Fibroblast of skin of right biceps (primary cell): ENCODE data around the gene SYT15.

Source experiments
- DNase-seq: peaks from one replicate; pipeline ENCODE4 v3.0.0-alpha.2; 2013

SYT15 gene

DNA sequence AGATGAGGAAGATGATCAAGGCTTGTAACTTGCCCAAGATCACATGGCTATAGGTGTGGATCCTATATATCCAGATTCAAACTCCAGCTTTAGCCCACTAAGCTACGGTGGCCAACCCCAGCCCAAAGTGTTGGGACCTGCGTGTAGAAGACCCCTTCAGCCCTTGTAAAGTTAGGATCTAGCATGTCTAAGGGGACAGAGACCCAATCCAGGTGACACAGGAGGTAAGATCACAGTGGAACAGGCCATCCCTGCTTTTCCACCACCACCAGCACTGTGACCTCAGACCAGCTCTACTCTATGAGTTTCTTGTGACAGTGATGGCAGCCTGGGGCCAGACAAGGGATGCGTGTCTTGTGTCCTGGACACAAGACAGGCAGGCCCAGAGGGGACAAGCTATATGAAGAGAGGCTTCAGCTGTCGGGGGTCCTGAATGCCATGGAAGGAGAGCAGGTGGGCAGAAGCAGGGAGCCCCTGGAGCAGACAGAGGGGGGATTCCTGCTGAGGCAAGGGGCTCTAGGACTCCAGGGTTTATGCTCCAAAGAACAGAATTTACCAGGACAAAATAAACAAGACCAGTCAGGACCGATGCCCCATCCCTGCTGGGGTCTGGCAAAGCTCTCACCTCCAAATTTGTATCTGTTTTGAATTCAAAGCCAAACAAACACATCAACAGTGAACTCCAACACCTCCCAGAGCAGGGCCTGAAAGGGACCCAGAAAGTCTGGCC, 32.9 kb upstream of the SYT15 start:
- no peak for DNase-seq

DNA sequence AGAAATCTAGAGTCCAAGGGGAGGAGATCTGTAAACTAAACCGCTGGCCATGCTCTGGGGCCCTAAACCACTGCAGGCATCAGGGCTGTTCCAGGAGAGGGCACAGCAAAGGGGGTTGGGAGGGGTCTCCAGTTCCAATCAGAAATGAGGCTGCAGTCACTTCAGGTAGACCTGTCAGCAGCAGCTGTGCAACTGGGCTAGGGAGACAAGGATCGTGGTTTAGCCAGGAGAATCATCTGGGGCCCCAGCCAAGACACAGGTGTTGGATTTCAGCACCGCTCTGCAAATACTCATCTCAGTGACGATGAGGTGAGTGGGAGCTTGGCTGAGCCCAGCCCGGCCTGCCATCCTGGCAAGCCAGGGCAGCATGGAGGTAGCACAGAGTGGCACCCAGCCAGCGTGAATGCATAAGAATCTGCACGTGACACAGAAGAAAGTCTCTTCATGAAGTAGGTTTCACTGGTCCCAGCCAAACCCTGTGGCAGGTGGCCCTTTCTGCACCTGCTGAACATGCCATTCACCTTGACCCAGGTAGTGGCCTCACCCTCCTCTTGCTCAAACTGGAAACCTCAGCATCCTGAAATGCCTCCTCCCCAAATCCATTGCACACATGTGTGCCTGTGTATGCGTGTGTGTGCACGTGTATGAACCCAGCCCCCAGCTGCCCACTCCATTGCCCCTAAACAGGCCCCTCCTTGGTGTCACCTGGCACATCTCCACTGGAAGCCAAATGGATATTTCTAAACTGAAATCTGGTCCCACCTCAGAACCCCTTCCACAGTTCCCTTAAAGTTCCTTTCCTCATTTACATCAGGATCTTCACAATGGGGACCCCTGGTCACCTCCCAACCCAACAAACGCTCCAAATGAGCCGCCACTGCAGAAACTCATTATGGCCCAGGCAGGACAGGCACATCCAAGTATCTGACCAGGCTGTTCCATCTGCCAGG, 32.1 kb upstream of the SYT15 start:
- no peak for DNase-seq

DNA sequence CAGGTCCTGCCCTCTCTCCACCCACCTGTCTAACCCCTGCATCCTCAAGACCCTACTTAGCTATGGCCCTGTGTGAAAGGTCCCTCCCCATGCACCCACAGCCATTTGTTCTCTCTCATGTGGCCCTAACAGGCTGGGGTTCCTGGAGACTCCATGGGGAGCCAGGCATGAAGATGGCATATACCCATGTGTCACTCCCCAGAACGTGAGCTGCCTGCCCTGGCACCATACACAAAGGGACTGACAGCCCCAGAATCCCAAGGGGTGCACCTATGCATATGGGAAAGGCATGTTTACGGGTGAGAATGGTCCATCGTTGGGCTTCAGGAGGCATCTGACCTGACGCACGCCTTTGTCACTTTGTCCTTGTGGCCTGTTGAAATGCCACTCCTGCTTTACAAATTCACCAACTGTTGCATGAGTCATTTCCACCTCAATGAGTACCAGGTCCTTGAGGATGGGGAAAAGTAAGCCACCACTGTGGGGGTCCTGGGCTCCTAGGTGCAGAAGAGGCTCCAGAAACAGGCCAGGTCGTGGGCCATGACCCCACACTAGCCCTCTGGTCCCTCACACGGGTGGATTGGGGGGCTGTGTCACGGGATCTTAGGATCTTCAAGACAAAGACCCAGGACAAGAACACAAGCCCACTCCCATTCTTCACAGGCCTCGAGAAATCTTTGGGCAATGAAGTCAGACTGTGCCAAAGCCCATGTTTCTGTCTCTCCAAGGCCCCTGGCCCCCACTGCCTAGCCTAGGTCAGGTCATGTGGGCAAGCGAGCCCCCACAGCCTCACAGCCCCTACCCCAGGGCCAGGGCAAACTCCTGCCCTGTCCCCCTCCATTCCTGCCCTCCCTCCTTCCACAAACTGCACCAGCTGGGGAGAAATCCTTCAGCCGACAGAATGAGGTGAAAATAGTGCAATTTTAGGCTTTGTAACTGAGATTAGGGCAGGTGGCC, 31.1 kb upstream of the SYT15 start:
- DNase-seq, result no peak

- DNase-seq, result no peak
Observed at GRCh38 chr10:46548498-46549090, 30.3 kb upstream of the SYT15 start.

- no peak for DNase-seq
Observed at GRCh38 chr10:46549171-46550075, 29.5 kb upstream of the SYT15 start.

DNA sequence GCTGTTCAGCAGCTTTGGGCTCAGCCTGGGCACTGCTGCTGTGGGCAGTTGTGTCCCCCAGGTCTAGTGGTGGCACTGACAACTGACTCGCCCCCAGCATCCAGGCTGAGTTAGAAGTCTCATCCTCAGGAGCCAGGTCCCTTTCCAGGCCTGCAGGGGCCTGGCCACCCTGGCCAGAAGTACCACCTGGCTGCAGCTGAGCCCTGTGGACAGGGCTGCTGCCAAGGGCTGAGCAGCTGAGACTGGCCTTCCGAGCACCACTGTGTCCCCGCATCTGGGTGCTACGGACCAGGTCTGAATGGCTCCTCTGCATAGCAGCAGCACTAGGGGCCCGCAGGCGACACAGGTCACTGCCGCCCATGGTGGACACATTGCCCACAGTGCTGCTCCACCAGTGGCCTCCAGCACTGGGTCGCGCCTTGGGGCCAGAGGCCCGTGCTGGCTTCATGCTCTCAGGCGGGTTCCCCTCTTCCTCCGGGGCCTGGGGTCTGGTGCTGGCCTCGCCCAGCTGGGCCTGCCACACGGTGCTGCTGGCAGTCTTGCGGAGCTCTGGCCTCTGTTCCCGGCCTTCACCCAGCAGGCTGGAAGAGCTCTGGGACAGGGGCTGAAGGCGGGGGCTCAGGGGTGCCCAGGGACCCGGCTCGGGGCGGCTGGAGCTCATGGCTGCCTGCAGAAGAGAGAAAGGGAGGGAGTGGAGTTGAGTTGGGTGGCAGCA, 28.7 kb upstream of the SYT15 start:
- DNase-seq, result no peak

- DNase-seq, result no peak
Observed at GRCh38 chr10:46550795-46551700, 27.9 kb upstream of the SYT15 start.

DNA sequence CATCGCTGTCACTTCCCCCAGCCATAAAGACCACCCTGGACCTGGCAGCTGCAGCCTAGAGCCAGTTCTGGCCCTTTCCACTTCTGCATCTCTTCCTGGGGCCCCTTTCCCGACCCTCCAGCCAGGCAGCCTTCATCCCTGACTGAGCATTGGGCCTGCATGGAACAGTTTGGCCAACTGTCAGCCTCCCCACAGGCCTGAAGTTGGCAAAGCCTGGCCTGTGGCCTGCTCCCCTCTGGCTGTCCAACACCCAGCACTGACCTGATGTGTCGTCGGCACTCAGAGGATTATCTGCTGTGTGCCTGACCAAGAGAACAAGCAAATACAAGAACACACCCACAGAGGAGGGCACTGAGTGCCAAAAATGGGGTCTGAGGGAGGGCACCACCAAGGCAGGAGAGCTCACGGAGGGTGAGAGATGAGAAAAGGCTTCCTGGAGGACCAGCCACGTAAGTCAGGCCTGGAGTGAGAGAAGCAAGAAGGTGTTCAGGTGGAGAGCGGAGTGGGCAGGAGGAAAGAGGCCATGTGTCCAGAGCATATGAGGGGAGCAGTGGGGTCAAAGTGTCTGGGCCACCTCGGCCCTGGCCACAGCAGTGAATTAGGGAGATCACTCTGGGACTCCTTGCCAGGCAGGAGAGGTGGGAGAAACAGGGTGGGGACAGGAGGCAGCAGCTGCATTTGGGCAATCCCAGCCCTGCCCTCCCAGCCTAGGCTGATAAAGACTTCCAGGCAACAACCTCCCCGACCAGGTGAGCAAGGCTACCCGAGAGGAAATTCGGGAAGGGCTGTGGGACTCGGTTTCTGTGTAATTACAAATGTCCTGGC, 27.0 kb upstream of the SYT15 start:
- DNase-seq, result no peak

DNA sequence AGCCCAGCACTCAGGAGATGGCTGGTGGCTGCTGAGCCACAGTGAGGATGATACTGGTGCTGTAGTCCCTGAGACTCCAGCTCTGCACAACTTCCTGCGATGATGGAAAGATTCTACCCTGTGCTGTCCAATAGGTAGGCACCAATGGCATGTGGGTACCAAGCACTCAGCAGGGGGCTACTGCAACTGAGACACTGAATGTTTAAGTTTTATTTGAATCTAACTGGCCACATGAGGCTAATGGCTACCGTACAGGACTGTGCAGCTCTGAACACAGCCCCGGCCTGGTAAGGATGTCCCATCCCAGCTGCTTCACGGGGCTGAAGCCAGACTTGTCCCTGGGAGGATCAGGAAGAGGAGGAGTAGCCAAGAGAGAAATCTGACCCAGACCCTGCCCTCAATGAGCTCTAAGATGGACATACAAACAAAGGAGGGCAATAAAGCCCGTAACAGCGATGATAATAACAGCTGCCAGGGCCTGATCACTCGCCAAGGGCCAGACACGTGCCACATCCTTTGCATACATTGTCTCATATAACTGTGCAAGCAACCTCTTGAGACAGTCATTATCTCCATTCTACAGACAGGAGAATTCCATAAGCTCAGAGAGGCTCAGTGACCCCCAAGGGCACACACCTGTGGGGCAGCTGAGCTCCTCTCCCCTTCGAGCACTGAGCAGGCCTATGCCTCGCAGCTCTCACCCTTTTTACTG, 26.2 kb upstream of the SYT15 start:
- DNase-seq, result no peak

DNA sequence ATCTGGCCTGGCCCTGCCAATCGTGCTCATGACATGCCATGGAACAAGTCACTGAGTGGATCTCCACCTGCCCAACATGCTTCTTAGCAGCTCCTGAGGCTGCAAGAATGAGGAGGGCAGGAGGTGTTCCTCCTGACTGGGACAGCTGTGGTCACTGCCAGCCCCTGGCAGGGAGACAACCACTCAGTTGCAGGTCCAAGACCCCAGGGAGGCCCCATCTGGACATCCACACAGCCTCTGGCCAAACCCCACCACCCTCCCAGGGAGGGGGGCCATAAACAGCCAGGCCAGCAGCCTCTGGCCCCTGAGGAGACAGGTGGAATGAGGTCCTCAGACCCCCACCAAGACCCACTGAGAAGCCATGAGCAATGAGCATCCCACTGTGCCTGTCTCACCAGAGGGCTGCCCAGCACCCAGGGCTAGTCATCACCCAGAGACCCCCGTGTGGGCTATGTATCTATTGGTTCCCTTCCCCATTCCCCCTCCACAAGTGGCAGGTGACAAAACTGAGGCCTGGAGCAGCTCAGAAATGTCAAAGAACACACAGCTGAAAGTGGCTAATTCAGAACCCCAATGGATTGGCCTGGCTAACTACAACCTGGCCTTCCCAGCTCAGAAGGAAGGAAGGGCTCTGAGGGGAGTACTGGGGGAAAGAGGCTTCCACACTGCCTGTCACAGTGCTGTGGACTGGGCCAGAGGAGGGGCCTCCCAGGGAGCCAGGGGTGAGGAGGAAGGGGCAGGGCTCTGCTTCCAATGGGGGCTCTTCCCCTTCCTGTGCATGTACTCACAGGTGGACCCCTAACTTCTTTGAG, 25.5 kb upstream of the SYT15 start:
- no peak for DNase-seq

DNA sequence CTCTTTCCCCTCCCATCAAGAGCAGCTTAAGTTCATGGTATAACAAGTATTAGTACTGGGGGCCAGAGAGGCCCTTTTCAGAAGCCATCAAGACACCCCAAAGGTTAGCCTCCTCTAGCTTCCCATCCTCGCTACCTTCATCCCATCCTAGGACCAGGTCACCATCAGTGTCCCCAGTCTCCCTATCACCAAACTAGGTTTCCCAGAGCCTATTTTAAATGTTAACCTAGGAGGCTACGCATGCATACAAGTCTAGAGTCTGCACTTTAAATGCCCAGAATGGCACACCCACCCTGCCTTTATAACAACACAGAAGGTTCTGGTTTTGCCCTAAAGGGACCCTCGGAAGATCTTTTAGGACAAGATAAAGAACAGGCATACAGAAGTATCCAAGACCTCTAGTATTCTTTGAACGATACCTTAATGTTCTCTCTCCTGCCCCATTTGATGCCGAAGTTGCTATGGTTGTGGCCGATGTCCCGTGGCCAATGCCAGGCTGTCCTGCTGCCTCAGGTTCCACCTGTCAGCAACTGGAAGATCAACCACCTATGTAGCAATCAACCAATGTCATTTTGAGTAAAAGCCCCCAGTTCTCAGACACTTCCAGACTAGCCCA, 24.7 kb upstream of the SYT15 start:
- no peak for DNase-seq

GRCh38 chr10:46555366-46555712, 23.6 kb upstream of the SYT15 start:
- DNase-seq, result no peak

- DNase-seq, result no peak
Observed at GRCh38 chr10:46555713-46556514, 23.0 kb upstream of the SYT15 start.

DNA sequence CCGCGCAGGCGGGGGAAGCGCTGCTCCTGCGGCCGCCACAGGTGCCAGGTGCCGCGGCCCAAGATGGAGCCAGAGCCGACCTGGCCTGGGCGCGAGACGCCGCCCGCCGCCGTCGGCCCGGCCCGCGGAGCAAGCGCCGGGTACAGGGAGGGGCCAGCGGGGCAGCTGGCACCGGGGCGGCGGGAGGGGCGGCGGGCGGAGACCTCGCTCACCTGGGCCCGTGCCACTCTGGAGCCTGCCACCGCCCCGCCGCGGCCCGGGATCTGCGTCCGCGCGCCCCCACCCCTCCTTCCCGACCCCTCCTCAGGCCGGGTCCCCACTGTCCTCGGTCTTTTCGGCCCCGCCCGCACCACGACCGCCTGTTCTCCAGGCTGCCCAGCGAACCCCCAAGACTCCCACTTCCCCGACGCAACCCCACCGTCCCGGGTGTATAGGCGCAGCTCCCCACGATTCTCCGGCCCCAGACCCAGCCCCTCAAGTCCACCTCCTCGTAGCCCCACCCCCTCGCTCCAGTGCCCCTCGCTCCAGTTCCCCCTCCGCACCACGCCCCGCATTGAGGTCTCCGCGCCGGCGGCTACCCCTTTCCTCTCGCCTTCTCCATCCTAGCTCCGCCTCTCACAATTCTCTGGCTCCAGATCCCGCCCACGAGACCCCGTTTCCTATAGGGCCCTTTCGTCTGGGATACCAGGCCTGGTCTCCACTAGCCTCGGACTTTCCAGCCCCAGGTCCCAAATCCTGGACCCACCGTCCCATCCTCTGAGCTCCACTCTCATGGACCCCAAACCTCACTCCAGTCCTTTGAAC, 22.2 kb upstream of the SYT15 start, which contains the start of gene GPRIN2:
Gene GPRIN2 (minus strand): TSS at position 144 of the 804 bp plus-strand sequence. CDS start 5,922 bp downstream, outside the sequence.
- DNase-seq, result no peak
